WTC11 (cell line): ENCODE measurements around the gene LRRC66.

ENCODE experiments used
- CREB1 ChIP-seq: sonication (generic); formaldehyde crosslinking; IDR thresholded peaks from 2 replicates; pipeline ENCODE4 v1.8.0; 2023; ENCODE audit warnings: mild to moderate bottlenecking, missing genetic modification reagents
- CTCF ChIP-seq: fragments of 200-600 bp; IDR thresholded peaks from 2 replicates; pipeline ENCODE4 v1.8.0; 2022; ENCODE audit warnings: antibody characterized with exemption
- ELF4 ChIP-seq: sonication (generic); formaldehyde crosslinking; IDR thresholded peaks from 2 replicates; pipeline ENCODE4 v1.8.1; 2022; ENCODE audit warnings: low read depth, mild to moderate bottlenecking, moderate library complexity, missing genetic modification reagents
- HMGXB4 ChIP-seq: sonication (generic); formaldehyde crosslinking; IDR thresholded peaks from 2 replicates; pipeline ENCODE4 v1.8.1; 2023; ENCODE audit warnings: mild to moderate bottlenecking, moderate library complexity, missing genetic modification reagents
- MYBL2 ChIP-seq: sonication (generic); formaldehyde crosslinking; IDR thresholded peaks from 2 replicates; pipeline ENCODE4 v1.8.1; 2023; ENCODE audit warnings: mild to moderate bottlenecking, moderate library complexity, missing genetic modification reagents
- SMAD4 ChIP-seq: sonication (generic); formaldehyde crosslinking; IDR thresholded peaks from 2 replicates; pipeline ENCODE4 v1.8.0; 2022; ENCODE audit warnings: mild to moderate bottlenecking, missing genetic modification reagents
- STAT6 ChIP-seq: sonication (generic); formaldehyde crosslinking; conservative IDR thresholded peaks from 2 replicates; pipeline ENCODE4 v1.8.1; 2023; ENCODE audit warnings: mild to moderate bottlenecking, low read depth, missing genetic modification reagents, moderate library complexity
- TCF7 ChIP-seq: sonication (generic); formaldehyde crosslinking; IDR thresholded peaks from 2 replicates; pipeline ENCODE4 v1.8.0; 2022; ENCODE audit warnings: mild to moderate bottlenecking, low read depth, missing genetic modification reagents, moderate library complexity
- ZBTB21 ChIP-seq: sonication (generic); formaldehyde crosslinking; IDR thresholded peaks from 2 replicates; pipeline ENCODE4 v1.8.1; 2023; ENCODE audit warnings: mild to moderate bottlenecking, missing genetic modification reagents, borderline replicate concordance
- ZNF138 ChIP-seq: sonication (generic); formaldehyde crosslinking; conservative IDR thresholded peaks from 2 replicates; pipeline ENCODE4 v1.8.1; 2022; ENCODE audit warnings: mild to moderate bottlenecking, moderate library complexity, missing genetic modification reagents

- TF ChIP-seq SMAD4 (CRISPR knock-in tag) = no peak
- no peak for TF ChIP-seq CTCF
- no peak for TF ChIP-seq STAT6 (CRISPR knock-in tag)
- TF ChIP-seq ZBTB21 = no peak
- no peak for TF ChIP-seq ELF4 (CRISPR knock-in tag)
- no peak for TF ChIP-seq TCF7 (CRISPR knock-in tag)
- TF ChIP-seq MYBL2 (CRISPR knock-in tag) = no peak
- TF ChIP-seq ZNF138 (CRISPR knock-in tag) = no peak
- TF ChIP-seq CREB1 (CRISPR knock-in tag) = no peak
- TF ChIP-seq HMGXB4 (CRISPR knock-in tag) = no peak
These were observed 8.8 kb upstream of the LRRC66 start for GRCh38 chr4:52028970-52029369.
